HCT116 (cell line): ENCODE results near the gene MPP2.

Source experiments
- EGR1 ChIP-seq: IDR thresholded peaks from 2 replicates; pipeline ENCODE4 v1.6.1; 2012; ENCODE audit warnings: low read depth
- ELF1 ChIP-seq: IDR thresholded peaks from 2 replicates; pipeline ENCODE4 v1.6.1; 2012; ENCODE audit warnings: low read depth, borderline replicate concordance
- EZH2 ChIP-seq: fragments of 200-600 bp; sonication (generic); IDR thresholded peaks from 2 replicates; pipeline ENCODE4 v1.6.1; 2017; ENCODE audit warnings: antibody characterized with exemption, mixed run types
- JUND ChIP-seq: IDR thresholded peaks from 2 replicates; pipeline ENCODE4 v1.6.1; 2012
- POLR2A ChIP-seq: IDR thresholded peaks from 2 replicates; pipeline ENCODE4 v1.7.0; 2011; ENCODE audit warnings: borderline replicate concordance; ENCODE audit not compliant: insufficient read depth, insufficient read length; ENCODE audit errors: extremely low read depth
- POLR2AphosphoS5 ChIP-seq: IDR thresholded peaks from 2 replicates; pipeline ENCODE4 v1.6.1; 2011; ENCODE audit warnings: mild to moderate bottlenecking, low read depth, low read length, moderate library complexity
- RAD21 ChIP-seq: IDR thresholded peaks from 2 replicates; pipeline ENCODE4 v1.6.1; 2012; ENCODE audit warnings: low read depth, mild to moderate bottlenecking
- SIN3A ChIP-seq: IDR thresholded peaks from 2 replicates; pipeline ENCODE4 v1.6.1; 2012; ENCODE audit warnings: low read depth
- YY1 ChIP-seq: IDR thresholded peaks from 2 replicates; pipeline ENCODE4 v1.6.1; 2011; ENCODE audit warnings: low read length, low read depth, moderate library complexity, mild to moderate bottlenecking; ENCODE audit not compliant: insufficient replicate concordance; ENCODE audit errors: extremely low read depth
- ZNF274 ChIP-seq: fragments of 200-500 bp; sonication (Bioruptor generic); IDR thresholded peaks from 2 replicates; pipeline ENCODE4 v1.6.1; 2014; ENCODE audit warnings: mild to moderate bottlenecking, low read depth, low read length, inconsistent platforms
- TF ChIP-seq, protein P1 (sequence below): IDR thresholded peaks from 2 replicates; pipeline ENCODE4 v1.6.1; 2012
- TF ChIP-seq, protein P2 (sequence below), 3 experiments: fragments of 200-600 bp in 1 of 3; sonication (generic) in 1 of 3; IDR thresholded peaks in 2 of 3; conservative IDR thresholded peaks in 1 of 3; 2 replicates each; pipeline ENCODE4 v1.5.1; 2012 to 2017; ENCODE audit warnings: low read depth in 2 of 3, low read length in 2 of 3, antibody characterized with exemption in 1 of 3, borderline replicate concordance in 1 of 3, control low read depth in 1 of 3, mild to moderate bottlenecking in 1 of 3, mixed read lengths in 1 of 3, mixed run types in 1 of 3, moderate library complexity in 1 of 3; ENCODE audit not compliant: insufficient read depth in 1 of 3
- TF ChIP-seq, protein P3 (sequence below): IDR thresholded peaks from 2 replicates; pipeline ENCODE4 v1.6.1; 2011; ENCODE audit warnings: mild to moderate bottlenecking, low read length, moderate library complexity; ENCODE audit not compliant: insufficient replicate concordance; ENCODE audit errors: extremely low read depth
- TF ChIP-seq, protein P4 (sequence below): IDR thresholded peaks from 2 replicates; pipeline ENCODE4 v1.6.1; 2012

DNA sequence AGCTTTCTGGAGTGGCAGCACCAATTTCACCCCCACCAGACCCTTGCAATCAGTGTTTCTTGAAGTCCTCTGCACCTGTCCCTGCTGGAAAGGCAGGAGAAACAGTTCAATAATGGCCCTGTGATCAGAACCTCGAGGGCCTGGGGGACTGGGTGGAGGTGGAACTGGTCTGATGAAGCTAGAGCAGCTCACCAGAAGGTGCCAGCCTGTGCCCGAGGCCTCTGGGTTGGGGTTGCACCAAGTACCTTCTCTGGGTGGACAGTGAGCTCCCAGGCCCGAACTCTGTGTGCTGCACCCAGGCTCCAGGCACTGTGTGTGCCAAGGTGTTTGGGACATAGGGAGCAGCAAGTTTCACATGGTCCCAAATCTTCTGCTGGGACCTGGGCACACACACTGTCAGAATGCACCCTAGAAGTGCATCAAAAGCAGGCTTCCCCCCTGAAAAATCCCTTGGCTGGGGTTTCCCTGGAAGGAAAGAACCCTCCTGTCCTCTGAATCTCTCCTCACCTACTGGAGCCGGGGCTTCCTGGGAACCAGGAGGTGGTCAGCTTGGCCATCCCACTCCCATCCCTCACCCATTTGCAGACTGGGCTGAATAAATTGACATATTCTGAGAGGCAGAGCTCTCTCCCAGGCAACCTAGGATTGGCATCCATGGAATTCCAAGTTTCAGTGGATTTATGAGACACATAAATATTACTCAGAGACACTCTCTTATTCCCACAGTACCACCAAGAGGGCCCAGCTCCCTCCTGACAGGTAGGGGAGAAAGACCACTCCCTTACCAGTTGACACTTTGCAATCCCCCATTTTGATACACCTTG lies 43.0 kb downstream of the MPP2 start:
- TF ChIP-seq SIN3A = no peak
- TF ChIP-seq, protein P1, sequence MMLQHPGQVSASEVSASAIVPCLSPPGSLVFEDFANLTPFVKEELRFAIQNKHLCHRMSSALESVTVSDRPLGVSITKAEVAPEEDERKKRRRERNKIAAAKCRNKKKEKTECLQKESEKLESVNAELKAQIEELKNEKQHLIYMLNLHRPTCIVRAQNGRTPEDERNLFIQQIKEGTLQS = no peak
- TF ChIP-seq JUND = no peak
- TF ChIP-seq, protein P2, sequence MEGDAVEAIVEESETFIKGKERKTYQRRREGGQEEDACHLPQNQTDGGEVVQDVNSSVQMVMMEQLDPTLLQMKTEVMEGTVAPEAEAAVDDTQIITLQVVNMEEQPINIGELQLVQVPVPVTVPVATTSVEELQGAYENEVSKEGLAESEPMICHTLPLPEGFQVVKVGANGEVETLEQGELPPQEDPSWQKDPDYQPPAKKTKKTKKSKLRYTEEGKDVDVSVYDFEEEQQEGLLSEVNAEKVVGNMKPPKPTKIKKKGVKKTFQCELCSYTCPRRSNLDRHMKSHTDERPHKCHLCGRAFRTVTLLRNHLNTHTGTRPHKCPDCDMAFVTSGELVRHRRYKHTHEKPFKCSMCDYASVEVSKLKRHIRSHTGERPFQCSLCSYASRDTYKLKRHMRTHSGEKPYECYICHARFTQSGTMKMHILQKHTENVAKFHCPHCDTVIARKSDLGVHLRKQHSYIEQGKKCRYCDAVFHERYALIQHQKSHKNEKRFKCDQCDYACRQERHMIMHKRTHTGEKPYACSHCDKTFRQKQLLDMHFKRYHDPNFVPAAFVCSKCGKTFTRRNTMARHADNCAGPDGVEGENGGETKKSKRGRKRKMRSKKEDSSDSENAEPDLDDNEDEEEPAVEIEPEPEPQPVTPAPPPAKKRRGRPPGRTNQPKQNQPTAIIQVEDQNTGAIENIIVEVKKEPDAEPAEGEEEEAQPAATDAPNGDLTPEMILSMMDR (IDR thresholded peaks at IDR 0.05 in 2 of 3, conservative IDR thresholded peaks at IDR 0.05 in 1 of 3; ENCODE audit: borderline replicate concordance in 1 of 3, insufficient read depth in 1 of 3, low read depth in 2 of 3, low read length in 2 of 3) = no peak
- no peak for TF ChIP-seq POLR2A
- TF ChIP-seq, protein P3, sequence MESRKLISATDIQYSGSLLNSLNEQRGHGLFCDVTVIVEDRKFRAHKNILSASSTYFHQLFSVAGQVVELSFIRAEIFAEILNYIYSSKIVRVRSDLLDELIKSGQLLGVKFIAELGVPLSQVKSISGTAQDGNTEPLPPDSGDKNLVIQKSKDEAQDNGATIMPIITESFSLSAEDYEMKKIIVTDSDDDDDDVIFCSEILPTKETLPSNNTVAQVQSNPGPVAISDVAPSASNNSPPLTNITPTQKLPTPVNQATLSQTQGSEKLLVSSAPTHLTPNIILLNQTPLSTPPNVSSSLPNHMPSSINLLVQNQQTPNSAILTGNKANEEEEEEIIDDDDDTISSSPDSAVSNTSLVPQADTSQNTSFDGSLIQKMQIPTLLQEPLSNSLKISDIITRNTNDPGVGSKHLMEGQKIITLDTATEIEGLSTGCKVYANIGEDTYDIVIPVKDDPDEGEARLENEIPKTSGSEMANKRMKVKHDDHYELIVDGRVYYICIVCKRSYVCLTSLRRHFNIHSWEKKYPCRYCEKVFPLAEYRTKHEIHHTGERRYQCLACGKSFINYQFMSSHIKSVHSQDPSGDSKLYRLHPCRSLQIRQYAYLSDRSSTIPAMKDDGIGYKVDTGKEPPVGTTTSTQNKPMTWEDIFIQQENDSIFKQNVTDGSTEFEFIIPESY = no peak
- no peak for TF ChIP-seq EGR1
- TF ChIP-seq, protein P4, sequence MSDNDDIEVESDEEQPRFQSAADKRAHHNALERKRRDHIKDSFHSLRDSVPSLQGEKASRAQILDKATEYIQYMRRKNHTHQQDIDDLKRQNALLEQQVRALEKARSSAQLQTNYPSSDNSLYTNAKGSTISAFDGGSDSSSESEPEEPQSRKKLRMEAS = no peak
- TF ChIP-seq EZH2 = no peak
- TF ChIP-seq POLR2AphosphoS5 = no peak
- TF ChIP-seq ELF1 = no peak
- no peak for TF ChIP-seq ZNF274
- TF ChIP-seq RAD21 = no peak
- TF ChIP-seq YY1 = no peak
